GM12874 (cell line): ENCODE measurements around the gene ZNF90.

ENCODE experiments used
- TF ChIP-seq, protein P1 (sequence below): IDR thresholded peaks from 2 replicates; pipeline ENCODE4 v1.5.1; 2011; ENCODE audit warnings: low read depth, mild to moderate bottlenecking, control low read depth, low read length, moderate library complexity; ENCODE audit not compliant: insufficient read depth

ZNF90 gene

DNA sequence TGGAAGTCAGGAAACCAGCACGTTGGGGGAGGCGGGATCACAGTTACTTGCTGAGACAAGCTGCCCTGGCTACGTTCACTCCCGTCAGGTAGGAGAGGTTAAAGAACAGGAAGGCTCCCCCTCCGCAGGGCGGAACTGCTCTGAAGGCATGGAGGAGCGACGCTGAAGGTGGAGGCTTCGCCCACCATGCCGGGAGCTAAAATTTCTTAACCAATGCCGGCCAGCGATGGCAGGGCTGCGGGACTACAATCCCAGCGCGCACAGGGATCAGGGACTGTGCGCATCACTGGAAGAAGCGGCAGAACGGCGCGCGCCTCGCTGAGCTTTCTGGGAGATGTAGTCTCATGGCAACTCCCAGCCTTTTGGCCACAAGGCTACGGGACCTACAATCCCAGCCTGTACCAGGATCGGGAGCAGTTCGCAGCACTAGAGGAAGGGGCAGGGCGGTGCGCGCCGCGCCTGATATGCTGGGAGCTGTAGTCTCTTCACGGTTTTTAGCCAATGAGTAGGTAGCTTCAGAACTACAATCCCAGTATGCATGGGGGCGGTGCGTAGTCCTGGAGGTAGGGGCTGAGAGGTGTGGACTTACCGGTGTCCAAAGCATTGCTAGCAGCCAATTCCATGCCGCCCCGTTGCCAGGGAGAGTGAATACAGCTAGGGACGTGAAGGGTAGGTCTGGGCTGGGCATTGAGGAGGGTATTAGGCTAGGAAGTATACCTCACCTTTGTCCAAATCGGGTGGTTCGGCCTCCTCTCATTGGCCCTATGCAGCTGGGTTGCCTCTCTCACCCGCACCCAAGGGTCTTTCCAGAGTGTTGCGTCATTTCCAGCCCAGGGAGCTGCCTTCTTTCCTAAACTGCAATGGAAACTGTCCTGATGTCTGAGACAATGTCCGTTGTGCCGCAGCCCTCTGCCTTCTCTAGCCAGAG, 25.7 kb upstream of the ZNF90 start:
- TF ChIP-seq, protein P1, sequence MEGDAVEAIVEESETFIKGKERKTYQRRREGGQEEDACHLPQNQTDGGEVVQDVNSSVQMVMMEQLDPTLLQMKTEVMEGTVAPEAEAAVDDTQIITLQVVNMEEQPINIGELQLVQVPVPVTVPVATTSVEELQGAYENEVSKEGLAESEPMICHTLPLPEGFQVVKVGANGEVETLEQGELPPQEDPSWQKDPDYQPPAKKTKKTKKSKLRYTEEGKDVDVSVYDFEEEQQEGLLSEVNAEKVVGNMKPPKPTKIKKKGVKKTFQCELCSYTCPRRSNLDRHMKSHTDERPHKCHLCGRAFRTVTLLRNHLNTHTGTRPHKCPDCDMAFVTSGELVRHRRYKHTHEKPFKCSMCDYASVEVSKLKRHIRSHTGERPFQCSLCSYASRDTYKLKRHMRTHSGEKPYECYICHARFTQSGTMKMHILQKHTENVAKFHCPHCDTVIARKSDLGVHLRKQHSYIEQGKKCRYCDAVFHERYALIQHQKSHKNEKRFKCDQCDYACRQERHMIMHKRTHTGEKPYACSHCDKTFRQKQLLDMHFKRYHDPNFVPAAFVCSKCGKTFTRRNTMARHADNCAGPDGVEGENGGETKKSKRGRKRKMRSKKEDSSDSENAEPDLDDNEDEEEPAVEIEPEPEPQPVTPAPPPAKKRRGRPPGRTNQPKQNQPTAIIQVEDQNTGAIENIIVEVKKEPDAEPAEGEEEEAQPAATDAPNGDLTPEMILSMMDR: no peak

DNA sequence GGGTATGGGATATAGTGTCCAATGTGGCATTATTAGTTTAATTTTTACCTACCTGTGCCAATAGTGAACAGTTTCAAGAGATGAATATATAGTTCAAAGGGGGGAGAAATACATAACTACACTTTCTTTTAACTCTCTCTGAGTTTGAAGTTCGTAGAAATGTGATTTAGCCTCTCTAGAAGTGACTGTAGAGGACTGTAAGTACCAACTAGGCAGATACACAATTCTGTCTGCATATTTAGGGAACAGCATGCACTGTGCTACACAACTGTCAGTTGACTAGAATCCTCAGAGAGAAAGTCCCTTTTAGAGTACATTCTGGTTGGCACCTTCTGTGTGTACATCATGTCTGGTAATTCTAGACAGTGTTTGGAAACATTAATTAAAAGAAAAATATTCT, 17.5 kb upstream of the ZNF90 start:
- TF ChIP-seq, protein P1: no peak

DNA sequence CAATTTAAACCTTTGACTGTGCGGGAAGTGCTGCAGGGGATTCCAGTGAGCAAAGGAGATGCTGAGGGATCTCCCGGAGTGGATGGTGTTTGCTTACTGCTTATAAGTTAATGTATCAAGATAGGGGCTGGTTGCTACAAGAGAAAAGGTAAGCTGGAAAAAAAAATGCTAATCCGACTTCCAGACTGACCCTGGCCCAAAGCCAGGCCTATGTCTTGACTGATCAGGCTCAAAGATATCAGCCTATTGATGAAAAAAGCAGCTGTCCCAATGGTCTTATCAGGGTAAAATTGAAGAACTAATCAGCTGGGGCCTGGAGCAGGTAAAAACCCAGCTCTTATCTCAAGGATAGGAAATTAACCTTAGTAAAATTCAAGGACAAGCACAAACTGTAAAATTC, 10.9 kb upstream of the ZNF90 start:
- TF ChIP-seq, protein P1: no peak

DNA sequence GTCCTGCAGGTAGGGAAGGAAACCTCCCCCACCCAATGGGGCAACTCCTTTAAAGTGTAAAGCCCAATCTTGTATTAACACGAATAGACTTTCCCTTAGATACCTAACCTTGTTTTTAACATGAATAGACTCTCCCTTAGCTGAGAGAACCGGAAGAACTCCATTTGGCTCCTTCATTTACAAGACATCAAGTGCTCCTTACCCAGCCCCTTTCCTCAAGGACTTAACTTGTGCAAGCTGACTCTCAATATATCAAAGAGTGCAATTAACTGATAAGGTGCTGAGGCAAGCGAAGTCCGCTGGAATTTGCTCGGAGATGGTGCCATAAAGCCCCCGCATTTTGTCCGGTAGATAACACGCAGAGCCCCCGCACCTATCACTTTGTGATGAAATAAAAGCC, 9.9 kb upstream of the ZNF90 start:
- TF ChIP-seq, protein P1: no peak

DNA sequence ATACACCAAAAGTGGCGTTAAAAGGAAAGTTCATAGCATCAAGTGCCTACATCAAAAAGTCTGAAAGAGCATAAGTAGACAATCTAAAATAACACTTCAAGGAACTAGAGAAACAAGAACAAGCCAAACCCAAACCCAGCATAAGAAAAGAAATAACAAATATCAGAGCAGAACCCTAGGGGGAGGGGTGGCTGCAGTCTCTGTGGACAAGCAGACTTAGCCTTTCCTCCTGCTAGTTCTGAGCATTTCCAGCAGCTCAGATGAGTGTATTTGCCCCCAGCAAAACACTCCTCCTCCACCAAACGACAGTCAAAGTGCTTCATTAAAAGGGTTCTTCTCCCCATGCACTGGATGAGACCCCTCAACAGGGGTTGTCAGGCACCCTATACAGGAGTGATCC, 7.1 kb upstream of the ZNF90 start:
- TF ChIP-seq, protein P1: no peak

DNA sequence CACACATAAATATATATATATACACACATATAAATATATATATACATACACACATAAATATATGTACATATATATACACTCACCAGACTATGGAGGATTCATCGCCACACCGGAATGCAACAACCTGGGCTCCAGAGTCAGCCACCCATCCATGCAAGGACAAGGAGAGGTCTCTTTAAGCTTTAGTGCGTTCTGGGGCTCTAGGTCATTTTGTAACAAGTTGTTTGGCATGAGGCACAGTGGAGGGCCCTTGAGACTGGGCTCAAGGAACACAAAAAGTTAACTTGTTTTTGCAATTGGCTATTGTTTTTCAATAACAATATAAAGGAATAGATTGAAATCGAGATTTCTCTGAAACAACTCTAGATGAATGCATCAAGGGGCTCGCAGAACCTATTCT, 4.9 kb upstream of the ZNF90 start:
- TF ChIP-seq, protein P1: no peak

DNA sequence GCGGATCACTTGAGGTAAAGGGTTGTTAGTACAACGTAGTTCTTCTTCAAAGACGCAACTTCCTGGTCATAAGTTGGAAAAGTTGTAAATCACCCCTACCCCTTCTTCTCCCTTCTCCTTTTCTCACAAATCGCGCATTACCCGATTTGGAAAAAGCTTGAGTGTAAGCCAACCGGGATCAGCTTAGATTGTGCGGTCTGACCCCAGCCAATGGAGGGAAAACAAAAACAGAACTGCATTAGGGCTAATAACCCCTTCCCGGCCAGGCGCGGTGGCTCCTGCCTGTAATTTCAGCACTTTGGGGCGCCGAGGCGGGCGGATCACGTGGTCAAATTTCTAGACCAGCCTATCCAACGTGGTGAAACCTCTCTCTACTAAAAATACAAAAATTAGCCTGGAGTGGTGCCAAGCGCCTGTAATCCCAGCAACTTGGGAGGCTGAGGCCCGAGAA, 806 bp downstream of the ZNF90 start:
- TF ChIP-seq, protein P1: no peak
